HepG2 (cell line): Measurements from ENCODE around the gene HIVEP2. TPM values are rescaled to one million over a fixed set of nuclear protein-coding genes. Genes with fewer than 3 reads are reported as not detected.

Experiments
- ARHGAP35 ChIP-seq: sonication (generic); formaldehyde crosslinking; IDR thresholded peaks from 2 replicates; pipeline ENCODE4 v1.9.0; 2022; ENCODE audit warnings: mild to moderate bottlenecking, inconsistent platforms, moderate library complexity, missing genetic modification reagents, borderline replicate concordance
- ELF4 ChIP-seq: sonication (generic); formaldehyde crosslinking; IDR thresholded peaks from 2 replicates; pipeline ENCODE4 v1.5.0; 2020; ENCODE audit warnings: missing genetic modification reagents, mild to moderate bottlenecking, moderate library complexity, borderline replicate concordance
- EP300 ChIP-seq, 3 experiments: sonication (generic) in 1 of 3; formaldehyde crosslinking in 1 of 3; IDR thresholded peaks; 2 replicates each; pipeline versions ENCODE4 v1.5.1 to v1.6.1; 2011 to 2020; ENCODE audit warnings: low read depth in 2 of 3, low read length in 2 of 3, borderline replicate concordance in 1 of 3, improper control_type of control experiment in 1 of 3, mild to moderate bottlenecking in 1 of 3, missing genetic modification reagents in 1 of 3, moderate library complexity in 1 of 3
- GATAD1 ChIP-seq: IDR thresholded peaks from 2 replicates; pipeline ENCODE4 v1.6.1; 2016; ENCODE audit warnings: missing genetic modification reagents, missing compliant biosample characterization
- HDAC2 ChIP-seq: sonication (generic); formaldehyde crosslinking; IDR thresholded peaks from 2 replicates; pipeline ENCODE4 v1.4.0; 2020; ENCODE audit warnings: missing genetic modification reagents
- KLF6 ChIP-seq: IDR thresholded peaks from 2 replicates; pipeline ENCODE4 v1.8.0; 2016; ENCODE audit warnings: missing biosample characterization, missing genetic modification reagents
- PPARG ChIP-seq: conservative IDR thresholded peaks from 2 replicates; pipeline ENCODE4 v1.6.1; 2016; ENCODE audit warnings: missing biosample characterization, missing genetic modification reagents
- SATB2 ChIP-seq: sonication (generic); formaldehyde crosslinking; IDR thresholded peaks from 2 replicates; pipeline ENCODE4 v1.5.0; 2020; ENCODE audit warnings: missing genetic modification reagents
- TSC22D2 ChIP-seq: sonication (generic); formaldehyde crosslinking; IDR thresholded peaks from 2 replicates; pipeline ENCODE4 v1.5.1; 2020; ENCODE audit warnings: missing genetic modification reagents, mild to moderate bottlenecking, borderline replicate concordance
- ZNF619 ChIP-seq: sonication (generic); formaldehyde crosslinking; IDR thresholded peaks from 2 replicates; pipeline ENCODE4 v1.4.0; 2020; ENCODE audit warnings: mild to moderate bottlenecking, missing genetic modification reagents
- ZNF672 ChIP-seq: sonication (generic); formaldehyde crosslinking; IDR thresholded peaks from 2 replicates; pipeline ENCODE4 v1.8.1; 2022; ENCODE audit warnings: missing genetic modification reagents
- polyA plus RNA-seq, 8 experiments: library from polyadenylated mRNA; depleted of rRNA in 3 of 8; stranded (reverse) in 7 of 8; unstranded in 1 of 8; fragments of >200 nt; fragmentation: Illumina TruSeq in 4 of 8; extraction: Trizol in 4 of 8; gene quantifications; 2 replicates each; pipeline versions ENCODE4 v1.2.1 to v1.2.3, GENCODE V29; 2011 to 2016; ENCODE audit warnings: low read depth in 4 of 8, missing spikeins in 1 of 8, mixed read lengths in 1 of 8; ENCODE audit not compliant: insufficient read depth in 1 of 8
- total RNA-seq, 5 experiments: library from RNA; depleted of rRNA; stranded (reverse); fragments of >200 nt; fragmentation: Illumina TruSeq; extraction: Trizol; gene quantifications; 2 replicates each; pipeline ENCODE4 v1.2.3, GENCODE V29; 2016; ENCODE audit warnings: low read depth in 1 of 5
- TF ChIP-seq, protein P1 (sequence below): sonication (generic); formaldehyde crosslinking; IDR thresholded peaks from 2 replicates; pipeline ENCODE4 v1.4.0; 2020; ENCODE audit warnings: missing genetic modification reagents
- TF ChIP-seq, protein P2 (sequence below): sonication (generic); formaldehyde crosslinking; IDR thresholded peaks from 2 replicates; pipeline ENCODE4 v1.5.1; 2020; ENCODE audit warnings: mild to moderate bottlenecking, missing genetic modification reagents, moderate library complexity
- TF ChIP-seq, protein P3 (sequence below): sonication (generic); formaldehyde crosslinking; IDR thresholded peaks from 2 replicates; pipeline ENCODE4 v1.8.1; 2022; ENCODE audit warnings: mild to moderate bottlenecking, missing genetic modification reagents
- TF ChIP-seq, protein P4 (sequence below): IDR thresholded peaks from 2 replicates; pipeline ENCODE4 v1.6.1; 2018; ENCODE audit warnings: missing genetic modification reagents
- TF ChIP-seq, protein P5 (sequence below): sonication (generic); formaldehyde crosslinking; IDR thresholded peaks from 2 replicates; pipeline ENCODE4 v1.9.0; 2021; ENCODE audit warnings: missing genetic modification reagents, mild to moderate bottlenecking, borderline replicate concordance

The HIVEP2 gene
- total and polyA plus RNA-seq, 2 of the 13 experiments (the other 11 are each of a cell fraction or from before 2014, with no cell fraction given) = 3.4 to 12.9 TPM

DNA sequence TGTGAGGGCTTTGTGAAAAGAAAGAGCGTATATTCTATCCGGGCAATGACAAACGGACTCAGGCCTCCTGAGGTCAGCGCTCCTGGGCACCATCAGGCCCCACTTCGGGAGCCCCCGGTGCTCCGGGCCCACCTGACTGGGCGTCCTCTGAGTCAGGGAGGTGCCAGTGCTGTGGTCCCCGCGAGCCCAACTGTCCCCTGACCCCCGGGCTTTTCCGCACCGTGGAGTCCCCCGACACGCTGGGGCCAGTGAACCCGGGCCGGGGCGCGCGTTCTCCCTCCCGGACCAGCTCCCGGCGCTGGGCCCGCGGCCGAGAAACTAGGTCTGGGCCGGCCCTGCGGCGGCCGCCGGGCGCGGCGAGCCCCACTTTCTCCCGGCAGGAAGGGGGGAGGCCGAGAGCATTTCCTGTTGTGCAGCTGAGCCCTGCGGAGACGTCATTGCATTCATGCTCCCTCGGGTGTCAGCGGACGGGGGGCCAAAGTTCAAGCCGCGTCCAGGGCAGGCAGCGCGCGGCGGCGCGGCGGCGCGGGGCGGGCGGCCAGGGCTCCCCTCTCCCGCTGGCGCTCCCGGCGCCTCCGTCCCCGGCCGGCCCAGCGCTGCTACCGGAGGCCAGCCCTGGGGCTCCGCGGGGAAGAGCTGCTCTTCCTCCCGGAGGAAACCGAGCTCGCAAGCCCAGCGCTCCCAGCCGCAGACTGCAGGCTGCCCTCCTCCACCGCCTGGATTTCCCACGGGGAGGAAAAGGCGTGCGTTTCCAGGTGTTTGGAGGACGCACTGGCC lies 18.3 kb downstream of the HIVEP2 start (continued):
- TF ChIP-seq ELF4 (CRISPR knock-in tag) (peak; percentile 85), TSC22D2 (CRISPR knock-in tag) (peak; percentile 84), ZNF619 (0 out of 2 replicates have a peak, but pooled peaks have one; percentile 65), GATAD1 (CRISPR knock-in tag) (peak; percentile 72; the same call in 1 of the 2 replicates), ARHGAP35 (CRISPR knock-in tag) (peak; percentile 88; the same call in 1 of the 2 replicates), ZNF672 (CRISPR knock-in tag) (no peak), EP300 (IDR thresholded peaks at IDR 0.05; ENCODE audit: low read depth in 2 of 2, low read length in 2 of 2) (peak; percentile 57 to 85; a peak in 3 of 4 replicates), EP300 (CRISPR knock-in tag; IDR thresholded peaks at IDR 0.05; ENCODE audit: borderline replicate concordance) (peak; percentile 50; the same call in 1 of the 2 replicates), KLF6 (CRISPR knock-in tag) (peak; percentile 93; the same call in 1 of the 2 replicates), PPARG (no peak), HDAC2 (CRISPR knock-in tag) (peak; percentile 74), SATB2 (CRISPR knock-in tag) (peak; percentile 93)
- TF ChIP-seq, protein P1, sequence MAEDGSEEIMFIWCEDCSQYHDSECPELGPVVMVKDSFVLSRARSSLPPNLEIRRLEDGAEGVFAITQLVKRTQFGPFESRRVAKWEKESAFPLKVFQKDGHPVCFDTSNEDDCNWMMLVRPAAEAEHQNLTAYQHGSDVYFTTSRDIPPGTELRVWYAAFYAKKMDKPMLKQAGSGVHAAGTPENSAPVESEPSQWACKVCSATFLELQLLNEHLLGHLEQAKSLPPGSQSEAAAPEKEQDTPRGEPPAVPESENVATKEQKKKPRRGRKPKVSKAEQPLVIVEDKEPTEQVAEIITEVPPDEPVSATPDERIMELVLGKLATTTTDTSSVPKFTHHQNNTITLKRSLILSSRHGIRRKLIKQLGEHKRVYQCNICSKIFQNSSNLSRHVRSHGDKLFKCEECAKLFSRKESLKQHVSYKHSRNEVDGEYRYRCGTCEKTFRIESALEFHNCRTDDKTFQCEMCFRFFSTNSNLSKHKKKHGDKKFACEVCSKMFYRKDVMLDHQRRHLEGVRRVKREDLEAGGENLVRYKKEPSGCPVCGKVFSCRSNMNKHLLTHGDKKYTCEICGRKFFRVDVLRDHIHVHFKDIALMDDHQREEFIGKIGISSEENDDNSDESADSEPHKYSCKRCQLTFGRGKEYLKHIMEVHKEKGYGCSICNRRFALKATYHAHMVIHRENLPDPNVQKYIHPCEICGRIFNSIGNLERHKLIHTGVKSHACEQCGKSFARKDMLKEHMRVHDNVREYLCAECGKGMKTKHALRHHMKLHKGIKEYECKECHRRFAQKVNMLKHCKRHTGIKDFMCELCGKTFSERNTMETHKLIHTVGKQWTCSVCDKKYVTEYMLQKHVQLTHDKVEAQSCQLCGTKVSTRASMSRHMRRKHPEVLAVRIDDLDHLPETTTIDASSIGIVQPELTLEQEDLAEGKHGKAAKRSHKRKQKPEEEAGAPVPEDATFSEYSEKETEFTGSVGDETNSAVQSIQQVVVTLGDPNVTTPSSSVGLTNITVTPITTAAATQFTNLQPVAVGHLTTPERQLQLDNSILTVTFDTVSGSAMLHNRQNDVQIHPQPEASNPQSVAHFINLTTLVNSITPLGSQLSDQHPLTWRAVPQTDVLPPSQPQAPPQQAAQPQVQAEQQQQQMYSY = 0 out of 2 replicates have a peak, but pooled peaks have one; percentile 44
- TF ChIP-seq, protein P2, sequence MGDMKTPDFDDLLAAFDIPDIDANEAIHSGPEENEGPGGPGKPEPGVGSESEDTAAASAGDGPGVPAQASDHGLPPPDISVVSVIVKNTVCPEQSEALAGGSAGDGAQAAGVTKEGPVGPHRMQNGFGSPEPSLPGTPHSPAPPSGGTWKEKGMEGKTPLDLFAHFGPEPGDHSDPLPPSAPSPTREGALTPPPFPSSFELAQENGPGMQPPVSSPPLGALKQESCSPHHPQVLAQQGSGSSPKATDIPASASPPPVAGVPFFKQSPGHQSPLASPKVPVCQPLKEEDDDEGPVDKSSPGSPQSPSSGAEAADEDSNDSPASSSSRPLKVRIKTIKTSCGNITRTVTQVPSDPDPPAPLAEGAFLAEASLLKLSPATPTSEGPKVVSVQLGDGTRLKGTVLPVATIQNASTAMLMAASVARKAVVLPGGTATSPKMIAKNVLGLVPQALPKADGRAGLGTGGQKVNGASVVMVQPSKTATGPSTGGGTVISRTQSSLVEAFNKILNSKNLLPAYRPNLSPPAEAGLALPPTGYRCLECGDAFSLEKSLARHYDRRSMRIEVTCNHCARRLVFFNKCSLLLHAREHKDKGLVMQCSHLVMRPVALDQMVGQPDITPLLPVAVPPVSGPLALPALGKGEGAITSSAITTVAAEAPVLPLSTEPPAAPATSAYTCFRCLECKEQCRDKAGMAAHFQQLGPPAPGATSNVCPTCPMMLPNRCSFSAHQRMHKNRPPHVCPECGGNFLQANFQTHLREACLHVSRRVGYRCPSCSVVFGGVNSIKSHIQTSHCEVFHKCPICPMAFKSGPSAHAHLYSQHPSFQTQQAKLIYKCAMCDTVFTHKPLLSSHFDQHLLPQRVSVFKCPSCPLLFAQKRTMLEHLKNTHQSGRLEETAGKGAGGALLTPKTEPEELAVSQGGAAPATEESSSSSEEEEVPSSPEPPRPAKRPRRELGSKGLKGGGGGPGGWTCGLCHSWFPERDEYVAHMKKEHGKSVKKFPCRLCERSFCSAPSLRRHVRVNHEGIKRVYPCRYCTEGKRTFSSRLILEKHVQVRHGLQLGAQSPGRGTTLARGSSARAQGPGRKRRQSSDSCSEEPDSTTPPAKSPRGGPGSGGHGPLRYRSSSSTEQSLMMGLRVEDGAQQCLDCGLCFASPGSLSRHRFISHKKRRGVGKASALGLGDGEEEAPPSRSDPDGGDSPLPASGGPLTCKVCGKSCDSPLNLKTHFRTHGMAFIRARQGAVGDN = peak; percentile 94
- TF ChIP-seq, protein P3, sequence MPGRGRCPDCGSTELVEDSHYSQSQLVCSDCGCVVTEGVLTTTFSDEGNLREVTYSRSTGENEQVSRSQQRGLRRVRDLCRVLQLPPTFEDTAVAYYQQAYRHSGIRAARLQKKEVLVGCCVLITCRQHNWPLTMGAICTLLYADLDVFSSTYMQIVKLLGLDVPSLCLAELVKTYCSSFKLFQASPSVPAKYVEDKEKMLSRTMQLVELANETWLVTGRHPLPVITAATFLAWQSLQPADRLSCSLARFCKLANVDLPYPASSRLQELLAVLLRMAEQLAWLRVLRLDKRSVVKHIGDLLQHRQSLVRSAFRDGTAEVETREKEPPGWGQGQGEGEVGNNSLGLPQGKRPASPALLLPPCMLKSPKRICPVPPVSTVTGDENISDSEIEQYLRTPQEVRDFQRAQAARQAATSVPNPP (CRISPR knock-in tag) = peak; percentile 55; the same call in 1 of the 2 replicates
- TF ChIP-seq, protein P4, sequence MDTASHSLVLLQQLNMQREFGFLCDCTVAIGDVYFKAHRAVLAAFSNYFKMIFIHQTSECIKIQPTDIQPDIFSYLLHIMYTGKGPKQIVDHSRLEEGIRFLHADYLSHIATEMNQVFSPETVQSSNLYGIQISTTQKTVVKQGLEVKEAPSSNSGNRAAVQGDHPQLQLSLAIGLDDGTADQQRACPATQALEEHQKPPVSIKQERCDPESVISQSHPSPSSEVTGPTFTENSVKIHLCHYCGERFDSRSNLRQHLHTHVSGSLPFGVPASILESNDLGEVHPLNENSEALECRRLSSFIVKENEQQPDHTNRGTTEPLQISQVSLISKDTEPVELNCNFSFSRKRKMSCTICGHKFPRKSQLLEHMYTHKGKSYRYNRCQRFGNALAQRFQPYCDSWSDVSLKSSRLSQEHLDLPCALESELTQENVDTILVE (CRISPR knock-in tag) = peak; percentile 90
- TF ChIP-seq, protein P5, sequence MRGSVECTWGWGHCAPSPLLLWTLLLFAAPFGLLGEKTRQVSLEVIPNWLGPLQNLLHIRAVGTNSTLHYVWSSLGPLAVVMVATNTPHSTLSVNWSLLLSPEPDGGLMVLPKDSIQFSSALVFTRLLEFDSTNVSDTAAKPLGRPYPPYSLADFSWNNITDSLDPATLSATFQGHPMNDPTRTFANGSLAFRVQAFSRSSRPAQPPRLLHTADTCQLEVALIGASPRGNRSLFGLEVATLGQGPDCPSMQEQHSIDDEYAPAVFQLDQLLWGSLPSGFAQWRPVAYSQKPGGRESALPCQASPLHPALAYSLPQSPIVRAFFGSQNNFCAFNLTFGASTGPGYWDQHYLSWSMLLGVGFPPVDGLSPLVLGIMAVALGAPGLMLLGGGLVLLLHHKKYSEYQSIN (CRISPR knock-in tag) = 0 out of 2 replicates have a peak, but pooled peaks have one; percentile 60
